Aorta (tissue), 5 donors: ENCODE data around the gene TMPRSS3. TPM values are rescaled to one million over a fixed set of nuclear protein-coding genes. Genes with fewer than 3 reads are reported as not detected.

Experiments used
- ATAC-seq: fragments of 200-7000 bp; cut with Tn5 transposase; one replicate; pipeline ENCODE4 v1.9.1; 2022; ENCODE audit warnings: moderate library complexity; ENCODE audit not compliant: low FRiP score
- DNase-seq, 2 donors: peaks; one replicate each; pipeline ENCODE4 v3.0.0-alpha.2; 2020
- H3K27ac ChIP-seq, 2 donors: one replicate each; pipeline ENCODE4 v1.5.1; 2013; ENCODE audit warnings: low read length in 2 of 2, mild to moderate bottlenecking in 2 of 2, moderate library complexity in 2 of 2, control low read depth in 1 of 2, inconsistent platforms in 1 of 2, low read depth in 1 of 2
- H3K27me3 ChIP-seq, 2 donors: one replicate each; pipeline ENCODE4 v1.6.1; 2013; ENCODE audit warnings: control low read depth in 1 of 2, low read length in 1 of 2, mild to moderate bottlenecking in 1 of 2, moderate library complexity in 1 of 2; ENCODE audit not compliant: insufficient read depth in 2 of 2, control insufficient read depth in 1 of 2
- H3K36me3 ChIP-seq, 2 donors: one replicate each; pipeline ENCODE4 v1.6.1; 2013; ENCODE audit warnings: control low read depth in 1 of 2, low read length in 1 of 2, mild to moderate bottlenecking in 1 of 2; ENCODE audit not compliant: insufficient read depth in 2 of 2, control insufficient read depth in 1 of 2
- H3K4me1 ChIP-seq, 2 donors: one replicate each; pipeline ENCODE4 v1.6.1; 2013; ENCODE audit warnings: low read length in 2 of 2, control low read depth in 1 of 2, mild to moderate bottlenecking in 1 of 2, moderate library complexity in 1 of 2; ENCODE audit not compliant: insufficient read depth in 2 of 2, control insufficient read depth in 1 of 2
- H3K4me3 ChIP-seq, 2 donors: one replicate each; pipeline ENCODE4 v1.5.1; 2013; ENCODE audit warnings: low read length in 2 of 2, control low read depth in 1 of 2, mild to moderate bottlenecking in 1 of 2
- H3K9me3 ChIP-seq: one replicate; pipeline ENCODE4 v1.6.1; 2013; ENCODE audit warnings: mild to moderate bottlenecking, low read length; ENCODE audit not compliant: control insufficient read depth
- WGBS, 2 donors: extraction: QIAGEN DNeasy Blood & Tissue Kit; methylation state at CpG; one replicate each; pipeline ENCODE4 v1.1.7; 2013; 5-methylcytosine and 5-hydroxymethylcytosine counted together
- intact Hi-C, 2 donors: fragments of 100-400 bp; cut with DNase I; formaldehyde crosslinking; loops; one replicate each; pipeline versions ENCODE4 v1.14.2 to v1.15.0; 2022
- polyA plus RNA-seq, 2 donors: library from polyadenylated mRNA; stranded (reverse); fragments of 200-250 nt; gene quantifications; one replicate each; pipeline ENCODE4 v1.2.3, GENCODE V29; 2013
- total RNA-seq, 2 donors: library from RNA; stranded (reverse); fragmentation: NEBNext Ultra II Directional; extraction: Animal tissue kit (Norgen Biotek cat#: 25700); gene quantifications; one replicate each; pipeline ENCODE4 v1.2.1, GENCODE V29; 2021
- donor health status: healthy with polysubstance abuse.
- donor health status: Bipolar disorder and iron deficiency.
- donor health status: DM: no; HTN: no; CAD: no.
- donor health status: DM: no; HTN: no; CAD: no.
- donor health status: DM: yes; HTN: yes; CAD: no.

The TMPRSS3 gene
- total and polyA plus RNA-seq, 4 donors: 0.15 TPM; not detected in 2

GRCh38 chr21:42367367-42368165 lies 28.3 kb downstream of the TMPRSS3 start:
- H3K27me3 ChIP-seq: no peaks in the 10 kb centered on the region
- H3K27ac ChIP-seq: no peak overlapping the region
- H3K4me1 ChIP-seq: no peaks in the 10 kb centered on the region
- ATAC-seq: no peak
- WGBS, 2 donors: 82 to 86% methylated on average over 14 of the region's 14 CpGs
- no peak for DNase-seq
- no peaks in the 10 kb centered on the region for H3K9me3 ChIP-seq
- no peaks in the 10 kb centered on the region for H3K36me3 ChIP-seq
- intact Hi-C loops: no loop called here
- no peak overlapping the region for H3K4me3 ChIP-seq

GRCh38 chr21:42366292-42367010 lies 29.4 kb downstream of the TMPRSS3 start, which contains the start of gene TFF1:
TFF1 (minus strand) TSS chr21:42366535; CDS start chr21:42366495, 40 bp downstream.
- Histone ChIP-seq H3K36me3 (no peaks in the 10 kb centered on the region), H3K27me3 (no peaks in the 10 kb centered on the region), H3K9me3 (no peaks in the 10 kb centered on the region), H3K4me1 (no peaks in the 10 kb centered on the region), H3K4me3 (no peak within 1 kb of the TSS), H3K27ac (no peak within 1 kb of the TSS)
- 71 to 79% methylated on average over 19 of the region's 19 CpGs for WGBS, 2 donors
- DNase-seq (no peak), ATAC-seq (no peak)
- intact Hi-C loops: no loop called here

GRCh38 chr21:42365770-42366169 lies 30.1 kb downstream of the TMPRSS3 start:
- ATAC-seq: no peak
- no peaks in the 10 kb centered on the region for H3K9me3 ChIP-seq
- 70 to 73% methylated on average over 6 of the region's 6 CpGs for whole genome bisulfite sequencing, 2 donors
- no peaks in the 10 kb centered on the region for H3K4me1 ChIP-seq
- no peak for DNase-seq
- H3K36me3 ChIP-seq: no peaks in the 10 kb centered on the region
- H3K27me3 ChIP-seq: no peaks in the 10 kb centered on the region
- intact Hi-C loops: no loop called here
- H3K27ac ChIP-seq: no peak overlapping the region
- H3K4me3 ChIP-seq: no peak overlapping the region

GRCh38 chr21:42364304-42364865 lies 31.5 kb downstream of the TMPRSS3 start:
- 75 to 78% methylated on average over 13 of the region's 13 CpGs for WGBS, 2 donors
- no peaks in the 10 kb centered on the region for H3K36me3 ChIP-seq
- no peaks in the 10 kb centered on the region for H3K4me1 ChIP-seq
- H3K4me3 ChIP-seq: no peak overlapping the region
- intact Hi-C loops: no loop called here
- H3K9me3 ChIP-seq: peaks cover 3% of the 10 kb centered on the region
- DNase-seq (no peak), ATAC-seq (no peak)
- H3K27ac ChIP-seq: no peak overlapping the region
- H3K27me3 ChIP-seq: no peaks in the 10 kb centered on the region

GRCh38 chr21:42363312-42363711 lies 32.5 kb downstream of the TMPRSS3 start:
- H3K36me3 ChIP-seq: no peaks in the 10 kb centered on the region
- ATAC-seq (no peak), DNase-seq (no peak)
- H3K27ac ChIP-seq: no peak overlapping the region
- peaks cover 5% of the 10 kb centered on the region for H3K9me3 ChIP-seq
- 79% methylated on average over 8 of the region's 8 CpGs for WGBS, 2 donors
- H3K4me1 ChIP-seq: no peaks in the 10 kb centered on the region
- no peaks in the 10 kb centered on the region for H3K27me3 ChIP-seq
- intact Hi-C loops: no loop called here
- H3K4me3 ChIP-seq: no peak overlapping the region

- intact Hi-C loops: no loop called here
- 67 to 73% methylated on average over 8 to 9 of the region's 9 CpGs for WGBS, 2 donors
- no peaks in the 10 kb centered on the region for H3K27me3 ChIP-seq
- no peaks in the 10 kb centered on the region for H3K4me1 ChIP-seq
- no peak overlapping the region for H3K4me3 ChIP-seq
- DNase-seq: no peak
- no peaks in the 10 kb centered on the region for H3K36me3 ChIP-seq
- H3K27ac ChIP-seq: no peak overlapping the region
- no peak for ATAC-seq
- H3K9me3 ChIP-seq: peaks cover 5% of the 10 kb centered on the region
Observed at GRCh38 chr21:42362700-42363099, 33.2 kb downstream of the TMPRSS3 start.

- no peaks in the 10 kb centered on the region for H3K36me3 ChIP-seq
- intact Hi-C loops: no loop called here
- H3K27me3 ChIP-seq: no peaks in the 10 kb centered on the region
- no peaks in the 10 kb centered on the region for H3K4me1 ChIP-seq
- H3K4me3 ChIP-seq: no peak overlapping the region
- DNase-seq: no peak
- no peak for ATAC-seq
- peaks cover 6% of the 10 kb centered on the region for H3K9me3 ChIP-seq
- 61 to 70% methylated on average over 12 of the region's 12 CpGs for WGBS, 2 donors
- H3K27ac ChIP-seq: no peak overlapping the region
Observed at GRCh38 chr21:42362198-42362597, 33.7 kb downstream of the TMPRSS3 start.

GRCh38 chr21:42361286-42361685 lies 34.6 kb downstream of the TMPRSS3 start:
- H3K27ac ChIP-seq: no peak overlapping the region
- peak in 1 of 2 donors; percentile 27 for DNase-seq
- H3K4me1 ChIP-seq: no peaks in the 10 kb centered on the region
- 31 to 38% methylated on average over 7 of the region's 7 CpGs for WGBS, 2 donors
- no peak overlapping the region for H3K4me3 ChIP-seq
- no peak for ATAC-seq
- intact Hi-C loops: no loop called here
- H3K27me3 ChIP-seq: no peaks in the 10 kb centered on the region
- peaks cover 6% of the 10 kb centered on the region for H3K9me3 ChIP-seq
- no peaks in the 10 kb centered on the region for H3K36me3 ChIP-seq
